ENCODE measurements around the gene PDE4B. TPM values are rescaled to one million over a fixed set of nuclear protein-coding genes. Genes with fewer than 3 reads are reported as not detected.
A peak's percentile ranks its signal among the peaks of the same experiment; 100 is the strongest.

PDE4B gene
- total and polyA plus RNA-seq, 11 donors = 1.4 to 71.9 (median 16.2) TPM

DNA sequence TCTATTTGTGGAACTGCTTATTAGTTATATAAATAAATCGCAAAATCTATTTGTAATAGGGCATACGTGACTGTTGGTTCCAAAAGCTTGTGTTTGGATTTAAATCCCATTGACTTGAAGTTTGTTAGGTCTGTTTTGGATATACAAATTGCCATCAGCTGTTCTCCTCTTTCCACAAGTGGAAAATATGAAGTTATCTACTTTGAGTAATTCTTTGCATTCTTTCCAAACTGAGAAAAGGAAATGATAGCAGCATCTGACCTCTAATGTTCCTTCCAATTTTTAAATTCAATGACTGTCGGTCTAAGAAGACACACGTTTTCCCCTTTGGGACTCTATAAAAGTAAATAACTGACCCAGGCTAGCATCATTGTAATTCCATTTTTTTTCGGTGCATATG is 575.6 kb downstream of the PDE4B start:
- Histone ChIP-seq H3K9me3 (no peaks in the 10 kb centered on the region), H3K27ac (peak overlapping the region in 5 of 12 donors; percentile 4 to 47 (median 27)), H3K27me3 (no peaks in the 10 kb centered on the region), H3K4me3 (no peak overlapping the region), H3K4me1 (peaks cover 0 to 49% (median 16%) of the 10 kb centered on the region in 12 donors), H3K36me3 (peaks cover 0 to 98% (median 84%) of the 10 kb centered on the region in 9 donors)
- WGBS, 4 donors = 69 to 74% (median 71%) methylated on average over 5 of the region's 5 CpGs
- peak in 2 of 4 donors; percentile 8 to 11 for ATAC-seq
- intact Hi-C loops (cut with DNase I) = no loop called here
- TF ChIP-seq POLR2A (IDR thresholded peaks at IDR 0.05) = no peak
- TF ChIP-seq, protein P1, sequence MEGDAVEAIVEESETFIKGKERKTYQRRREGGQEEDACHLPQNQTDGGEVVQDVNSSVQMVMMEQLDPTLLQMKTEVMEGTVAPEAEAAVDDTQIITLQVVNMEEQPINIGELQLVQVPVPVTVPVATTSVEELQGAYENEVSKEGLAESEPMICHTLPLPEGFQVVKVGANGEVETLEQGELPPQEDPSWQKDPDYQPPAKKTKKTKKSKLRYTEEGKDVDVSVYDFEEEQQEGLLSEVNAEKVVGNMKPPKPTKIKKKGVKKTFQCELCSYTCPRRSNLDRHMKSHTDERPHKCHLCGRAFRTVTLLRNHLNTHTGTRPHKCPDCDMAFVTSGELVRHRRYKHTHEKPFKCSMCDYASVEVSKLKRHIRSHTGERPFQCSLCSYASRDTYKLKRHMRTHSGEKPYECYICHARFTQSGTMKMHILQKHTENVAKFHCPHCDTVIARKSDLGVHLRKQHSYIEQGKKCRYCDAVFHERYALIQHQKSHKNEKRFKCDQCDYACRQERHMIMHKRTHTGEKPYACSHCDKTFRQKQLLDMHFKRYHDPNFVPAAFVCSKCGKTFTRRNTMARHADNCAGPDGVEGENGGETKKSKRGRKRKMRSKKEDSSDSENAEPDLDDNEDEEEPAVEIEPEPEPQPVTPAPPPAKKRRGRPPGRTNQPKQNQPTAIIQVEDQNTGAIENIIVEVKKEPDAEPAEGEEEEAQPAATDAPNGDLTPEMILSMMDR (IDR thresholded peaks at IDR 0.05) = no peak
- DNase-seq = no peak

DNA sequence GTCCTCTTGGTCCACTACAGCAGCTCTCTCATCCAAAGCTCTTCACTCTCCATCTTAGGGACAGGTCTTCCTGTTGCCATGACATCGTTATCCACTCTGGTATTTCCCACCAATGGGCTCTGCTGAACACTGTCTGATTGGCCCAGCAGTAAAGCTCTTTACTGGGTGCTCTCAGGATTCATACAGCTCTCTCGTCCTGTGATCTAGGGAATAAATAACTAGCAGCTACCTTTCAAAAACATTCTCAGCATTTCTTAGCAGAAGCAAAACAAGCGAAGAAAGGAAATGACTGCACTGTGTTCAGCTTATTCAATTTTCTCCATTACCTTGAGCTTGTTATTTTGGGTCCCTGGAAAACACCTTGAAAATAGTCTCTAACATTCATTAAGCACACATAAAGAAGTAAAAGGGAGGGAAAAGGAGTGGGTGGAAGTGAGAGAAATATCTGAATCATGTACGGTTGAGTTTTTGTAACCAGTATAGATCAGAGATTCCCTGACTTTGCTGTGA is 577.8 kb downstream of the PDE4B start:
- Histone ChIP-seq H3K36me3 (peaks cover 0 to 80% (median 66%) of the 10 kb centered on the region in 9 donors), H3K27me3 (no peaks in the 10 kb centered on the region), H3K9me3 (no peaks in the 10 kb centered on the region), H3K4me3 (no peak overlapping the region), H3K4me1 (peaks cover 0 to 72% (median 22%) of the 10 kb centered on the region in 12 donors), H3K27ac (peak overlapping the region in 6 of 12 donors; percentile 2 to 59 (median 26))
- TF ChIP-seq, protein P1 (IDR thresholded peaks at IDR 0.05) = no peak
- no peak for TF ChIP-seq POLR2A (IDR thresholded peaks at IDR 0.05)
- WGBS, 4 donors = 68 to 77% (median 74%) methylated on average over 4 of the region's 4 CpGs
- no peak for DNase-seq
- intact Hi-C loops (cut with DNase I) = loop anchor here in 1 of 10 donors (5.0 kb wide), 1 partner anchor 38 kb away; no protein-coding TSS in a partner anchor
- ATAC-seq = no peak

DNA sequence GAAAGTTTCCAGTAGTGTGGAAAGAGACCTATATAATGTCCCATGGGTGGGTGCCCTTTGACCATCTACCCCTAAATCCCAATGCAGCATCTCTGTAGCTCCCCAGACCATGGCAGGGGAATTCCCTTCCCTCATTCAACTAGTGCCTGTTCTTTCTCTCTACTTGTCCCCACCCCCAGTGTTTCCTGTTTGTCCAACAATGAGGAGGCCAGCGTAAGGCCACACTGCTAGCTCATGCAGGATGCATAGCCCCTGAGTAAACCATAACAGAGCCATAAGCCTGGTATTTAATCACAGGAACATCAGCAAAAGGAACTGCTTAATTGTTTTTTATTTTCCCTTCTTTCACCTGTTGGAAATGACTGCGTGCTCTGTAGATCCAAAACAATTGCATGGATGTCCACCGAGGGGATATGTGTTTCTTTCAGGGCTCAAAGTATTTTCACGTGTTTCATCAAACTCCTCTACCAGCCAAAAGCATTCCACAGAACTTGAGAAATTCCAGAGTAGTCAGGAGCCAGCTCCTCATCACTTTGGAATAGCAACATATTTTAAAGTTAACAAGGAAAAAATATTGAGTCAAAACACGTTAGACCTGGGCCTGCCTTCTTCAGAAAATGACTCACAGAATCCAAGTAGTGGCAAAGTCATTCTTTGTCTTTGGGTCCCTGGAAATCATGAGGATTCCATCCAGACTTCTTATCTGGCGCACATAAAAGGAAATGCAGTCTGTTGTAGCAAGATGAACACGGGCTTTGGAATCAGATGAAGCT is 578.7 kb downstream of the PDE4B start:
- H3K4me1 ChIP-seq = peaks cover 0 to 77% (median 22%) of the 10 kb centered on the region in 12 donors
- H3K9me3 ChIP-seq = no peaks in the 10 kb centered on the region
- 36 to 43% (median 39%) methylated on average over 7 of the region's 7 CpGs for WGBS, 4 donors
- peaks cover 0 to 71% (median 57%) of the 10 kb centered on the region in 9 donors for H3K36me3 ChIP-seq
- H3K27ac ChIP-seq = peak overlapping the region; percentile 7 to 90 (median 62)
- ATAC-seq = peak; percentile 38 to 80 (median 59)
- TF ChIP-seq, protein P1 (IDR thresholded peaks at IDR 0.05) = no peak
- TF ChIP-seq POLR2A (IDR thresholded peaks at IDR 0.05) = no peak
- no peak overlapping the region for H3K4me3 ChIP-seq
- DNase-seq = peak in 3 of 5 donors; percentile 26 to 51 (median 44)
- intact Hi-C loops (cut with DNase I) = loop anchor here in 1 of 10 donors (5.0 kb wide), 1 partner anchor 39 kb away; no protein-coding TSS in a partner anchor
- no peaks in the 10 kb centered on the region for H3K27me3 ChIP-seq

DNA sequence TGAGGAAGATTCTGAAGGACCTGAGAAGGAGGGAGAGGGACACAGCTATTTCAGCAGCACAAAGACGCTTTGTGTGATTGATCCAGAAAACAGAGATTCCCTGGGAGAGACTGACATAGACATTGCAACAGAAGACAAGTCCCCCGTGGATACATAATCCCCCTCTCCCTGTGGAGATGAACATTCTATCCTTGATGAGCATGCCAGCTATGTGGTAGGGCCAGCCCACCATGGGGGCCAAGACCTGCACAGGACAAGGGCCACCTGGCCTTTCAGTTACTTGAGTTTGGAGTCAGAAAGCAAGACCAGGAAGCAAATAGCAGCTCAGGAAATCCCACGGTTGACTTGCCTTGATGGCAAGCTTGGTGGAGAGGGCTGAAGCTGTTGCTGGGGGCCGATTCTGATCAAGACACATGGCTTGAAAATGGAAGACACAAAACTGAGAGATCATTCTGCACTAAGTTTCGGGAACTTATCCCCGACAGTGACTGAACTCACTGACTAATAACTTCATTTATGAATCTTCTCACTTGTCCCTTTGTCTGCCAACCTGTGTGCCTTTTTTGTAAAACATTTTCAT is 579.9 kb downstream of the PDE4B start:
- no peaks in the 10 kb centered on the region for H3K27me3 ChIP-seq
- WGBS, 4 donors = 87 to 92% (median 90%) methylated on average over 6 of the region's 6 CpGs
- DNase-seq (no peak), ATAC-seq (no peak)
- no peak overlapping the region for H3K4me3 ChIP-seq
- TF ChIP-seq, protein P1 (IDR thresholded peaks at IDR 0.05) = no peak
- no peak for TF ChIP-seq POLR2A (IDR thresholded peaks at IDR 0.05)
- intact Hi-C loops (cut with DNase I) = loop anchor here in 1 of 10 donors (5.0 kb wide), 1 partner anchor 40 kb away; no protein-coding TSS in a partner anchor
- peaks cover 0 to 66% (median 19%) of the 10 kb centered on the region in 12 donors for H3K4me1 ChIP-seq
- peak overlapping the region in 7 of 12 donors; percentile 26 to 90 (median 59) for H3K27ac ChIP-seq
- peaks cover 0 to 59% (median 46%) of the 10 kb centered on the region in 9 donors for H3K36me3 ChIP-seq
- no peaks in the 10 kb centered on the region for H3K9me3 ChIP-seq

All from heart left ventricle (tissue), 16 donors.